ENCODE measurements around the gene RPS15. TPM values are rescaled to one million over a fixed set of nuclear protein-coding genes. Genes with fewer than 3 reads are reported as not detected.

RPS15 gene
- total RNA-seq, 1 donor: 318 TPM

DNA sequence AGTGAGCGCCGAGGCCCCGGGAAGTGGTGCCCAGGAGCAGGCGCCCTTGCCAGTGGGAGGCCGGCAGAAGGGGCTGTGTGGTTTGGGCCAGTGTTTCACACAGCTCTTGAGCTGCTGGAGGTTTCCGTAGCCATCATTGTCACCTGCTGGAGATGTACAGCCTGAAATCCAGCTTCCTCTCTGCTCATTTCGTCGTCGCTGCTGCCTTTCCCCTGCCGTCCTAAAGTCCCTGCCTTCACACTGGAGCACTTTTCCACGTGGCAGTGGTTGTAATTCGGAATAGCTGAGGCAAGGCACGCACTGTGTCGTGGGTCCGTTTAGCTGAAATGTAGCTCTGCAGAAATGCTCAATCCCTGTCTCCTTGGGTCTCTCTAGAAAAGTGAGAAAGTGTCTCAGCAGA is 17.6 kb upstream of the RPS15 start:
- Histone ChIP-seq H3K4me2 (ENCODE audit: insufficient read depth, low read length) (no peak overlapping the region), H3K79me2 (ENCODE audit: insufficient read depth, low read length) (peaks cover 97% of the 10 kb centered on the region), H2AFZ (ENCODE audit: low read length) (no peak overlapping the region), H3K27ac (ENCODE audit: low read depth, low read length) (no peak overlapping the region), H3K4me1 (ENCODE audit: insufficient read depth, low read length) (peaks cover 21% of the 10 kb centered on the region), H4K20me1 (ENCODE audit: insufficient read depth, low read length) (peaks cover 61% of the 10 kb centered on the region), H3K9me3 (ENCODE audit: low read depth, low read length) (no peaks in the 10 kb centered on the region), H3K27me3 (ENCODE audit: insufficient read depth, low read length) (no peaks in the 10 kb centered on the region), H3K36me3 (ENCODE audit: insufficient read depth, low read length) (peaks cover 69% of the 10 kb centered on the region), H3K4me3 (ENCODE audit: insufficient read depth, low read length) (no peak overlapping the region)
- TF ChIP-seq, protein P1, sequence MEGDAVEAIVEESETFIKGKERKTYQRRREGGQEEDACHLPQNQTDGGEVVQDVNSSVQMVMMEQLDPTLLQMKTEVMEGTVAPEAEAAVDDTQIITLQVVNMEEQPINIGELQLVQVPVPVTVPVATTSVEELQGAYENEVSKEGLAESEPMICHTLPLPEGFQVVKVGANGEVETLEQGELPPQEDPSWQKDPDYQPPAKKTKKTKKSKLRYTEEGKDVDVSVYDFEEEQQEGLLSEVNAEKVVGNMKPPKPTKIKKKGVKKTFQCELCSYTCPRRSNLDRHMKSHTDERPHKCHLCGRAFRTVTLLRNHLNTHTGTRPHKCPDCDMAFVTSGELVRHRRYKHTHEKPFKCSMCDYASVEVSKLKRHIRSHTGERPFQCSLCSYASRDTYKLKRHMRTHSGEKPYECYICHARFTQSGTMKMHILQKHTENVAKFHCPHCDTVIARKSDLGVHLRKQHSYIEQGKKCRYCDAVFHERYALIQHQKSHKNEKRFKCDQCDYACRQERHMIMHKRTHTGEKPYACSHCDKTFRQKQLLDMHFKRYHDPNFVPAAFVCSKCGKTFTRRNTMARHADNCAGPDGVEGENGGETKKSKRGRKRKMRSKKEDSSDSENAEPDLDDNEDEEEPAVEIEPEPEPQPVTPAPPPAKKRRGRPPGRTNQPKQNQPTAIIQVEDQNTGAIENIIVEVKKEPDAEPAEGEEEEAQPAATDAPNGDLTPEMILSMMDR (IDR thresholded peaks at IDR 0.05; ENCODE audit: extremely low read depth, low read depth, low read length): no peak
- no peak for DNase-seq (ENCODE audit: insufficient read length, low spot score, missing footprints)

- Histone ChIP-seq H3K9me3 (ENCODE audit: low read depth, low read length) (no peaks in the 10 kb centered on the region), H3K4me1 (ENCODE audit: insufficient read depth, low read length) (peaks cover 13% of the 10 kb centered on the region), H2AFZ (ENCODE audit: low read length) (no peak overlapping the region), H3K4me3 (ENCODE audit: insufficient read depth, low read length) (no peak overlapping the region), H3K27ac (ENCODE audit: low read depth, low read length) (no peak overlapping the region), H4K20me1 (ENCODE audit: insufficient read depth, low read length) (peaks cover 58% of the 10 kb centered on the region), H3K79me2 (ENCODE audit: insufficient read depth, low read length) (peaks cover 97% of the 10 kb centered on the region), H3K4me2 (ENCODE audit: insufficient read depth, low read length) (no peak overlapping the region), H3K36me3 (ENCODE audit: insufficient read depth, low read length) (peaks cover 71% of the 10 kb centered on the region), H3K27me3 (ENCODE audit: insufficient read depth, low read length) (no peaks in the 10 kb centered on the region)
- TF ChIP-seq, protein P1 (IDR thresholded peaks at IDR 0.05; ENCODE audit: extremely low read depth, low read depth, low read length): no peak
- no peak for DNase-seq (ENCODE audit: insufficient read length, low spot score, missing footprints)
These were observed 16.8 kb upstream of the RPS15 start for GRCh38 chr19:1421218-1421957.

DNA sequence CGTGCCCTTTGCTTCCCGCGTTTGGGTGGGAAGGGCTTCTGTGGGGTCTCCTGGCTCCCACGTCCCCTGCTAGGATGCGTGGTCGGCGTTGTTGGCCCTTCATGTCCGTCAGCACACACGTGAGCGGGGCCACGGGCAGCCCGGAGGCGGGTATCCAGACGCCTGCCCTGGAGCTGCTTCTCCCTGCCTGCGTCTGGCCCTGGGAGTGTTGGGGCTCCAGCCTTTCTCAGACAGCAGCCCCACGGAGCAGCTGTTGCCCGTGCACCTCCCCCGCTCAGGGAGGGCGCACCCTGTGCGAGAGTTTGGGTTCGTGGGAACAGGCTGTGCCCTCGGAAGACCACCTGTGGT is 16.3 kb upstream of the RPS15 start:
- Histone ChIP-seq H3K4me3 (ENCODE audit: insufficient read depth, low read length) (no peak overlapping the region), H2AFZ (ENCODE audit: low read length) (no peak overlapping the region), H4K20me1 (ENCODE audit: insufficient read depth, low read length) (peaks cover 56% of the 10 kb centered on the region), H3K4me2 (ENCODE audit: insufficient read depth, low read length) (no peak overlapping the region), H3K27me3 (ENCODE audit: insufficient read depth, low read length) (no peaks in the 10 kb centered on the region), H3K9me3 (ENCODE audit: low read depth, low read length) (no peaks in the 10 kb centered on the region), H3K79me2 (ENCODE audit: insufficient read depth, low read length) (peaks cover 96% of the 10 kb centered on the region), H3K27ac (ENCODE audit: low read depth, low read length) (no peak overlapping the region), H3K36me3 (ENCODE audit: insufficient read depth, low read length) (peaks cover 76% of the 10 kb centered on the region), H3K4me1 (ENCODE audit: insufficient read depth, low read length) (peaks cover 7% of the 10 kb centered on the region)
- DNase-seq (ENCODE audit: insufficient read length, low spot score, missing footprints): no peak
- TF ChIP-seq, protein P1 (IDR thresholded peaks at IDR 0.05; ENCODE audit: extremely low read depth, low read depth, low read length): no peak

GRCh38 chr19:1422360-1422759 is 15.8 kb upstream of the RPS15 start:
- Histone ChIP-seq H3K4me2 (ENCODE audit: insufficient read depth, low read length) (no peak overlapping the region), H3K27me3 (ENCODE audit: insufficient read depth, low read length) (no peaks in the 10 kb centered on the region), H3K27ac (ENCODE audit: low read depth, low read length) (no peak overlapping the region), H3K4me1 (ENCODE audit: insufficient read depth, low read length) (peaks cover 3% of the 10 kb centered on the region), H2AFZ (ENCODE audit: low read length) (no peak overlapping the region), H3K79me2 (ENCODE audit: insufficient read depth, low read length) (peaks cover 96% of the 10 kb centered on the region), H3K4me3 (ENCODE audit: insufficient read depth, low read length) (no peak overlapping the region), H4K20me1 (ENCODE audit: insufficient read depth, low read length) (peaks cover 53% of the 10 kb centered on the region), H3K36me3 (ENCODE audit: insufficient read depth, low read length) (peaks cover 80% of the 10 kb centered on the region), H3K9me3 (ENCODE audit: low read depth, low read length) (no peaks in the 10 kb centered on the region)
- TF ChIP-seq, protein P1 (IDR thresholded peaks at IDR 0.05; ENCODE audit: extremely low read depth, low read depth, low read length): no peak
- no peak for DNase-seq (ENCODE audit: insufficient read length, low spot score, missing footprints)
